ENCODE results near the gene SELP.

The SELP gene

DNA sequence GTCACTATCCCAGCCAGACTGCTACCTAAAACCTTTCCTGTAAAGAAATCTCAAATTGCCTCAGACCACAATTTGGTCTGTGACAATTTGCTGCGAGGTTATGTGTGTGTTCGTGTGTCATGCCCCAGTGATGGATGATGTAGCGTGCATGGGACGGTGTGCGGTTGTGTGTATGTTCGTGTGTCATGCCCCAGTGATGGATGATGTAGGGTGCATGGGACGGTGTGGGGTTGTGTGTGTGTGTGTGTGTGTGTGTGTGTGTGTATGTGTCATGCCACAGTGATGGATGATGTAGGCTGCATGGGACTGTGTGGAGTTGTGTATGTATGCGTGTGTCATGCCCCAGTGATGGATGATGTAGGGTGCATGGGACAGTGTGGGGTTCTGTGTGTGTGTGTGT lies 9.4 kb downstream of the SELP start:
- DNase-seq (ENCODE audit: low spot score) = no peak

DNA sequence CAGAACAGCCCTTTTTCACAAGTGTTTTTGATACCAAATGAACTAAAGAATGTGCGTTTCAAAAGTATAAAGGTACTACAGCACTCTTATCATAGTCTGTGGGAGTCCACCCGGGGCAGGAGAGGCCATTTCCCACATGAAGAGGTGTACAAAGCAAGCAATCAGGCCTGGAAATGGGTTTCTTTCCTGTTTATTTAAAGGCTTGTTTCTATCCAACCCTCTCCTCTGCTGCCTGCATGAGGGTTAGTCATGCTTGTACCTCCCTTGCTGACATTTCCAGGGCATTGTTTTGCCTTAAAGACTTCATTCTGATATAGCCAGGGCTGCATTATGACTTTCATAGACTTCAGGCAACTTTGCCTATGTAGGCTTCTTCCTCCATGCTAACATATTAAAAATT lies 11.6 kb downstream of the SELP start:
- DNase-seq (ENCODE audit: low spot score) = no peak

DNA sequence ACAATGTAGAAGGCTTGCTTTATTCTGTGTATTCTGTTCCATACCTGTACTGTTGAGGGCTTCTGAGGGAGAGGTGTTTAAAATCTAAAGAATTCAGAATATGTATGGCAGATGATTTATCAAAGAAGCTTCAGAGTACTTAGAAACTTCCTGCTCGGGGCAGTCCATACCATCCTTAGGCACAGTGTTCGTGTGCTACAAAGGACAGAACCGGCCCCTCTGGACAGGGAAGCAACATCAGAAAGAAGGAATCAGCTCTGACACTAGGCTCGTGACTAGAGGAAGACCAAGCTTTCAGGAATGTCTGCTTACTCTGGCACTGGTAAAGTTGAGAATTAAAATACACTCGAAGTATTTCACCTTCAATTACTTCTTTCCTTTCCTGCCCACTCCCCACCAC lies 14.1 kb downstream of the SELP start:
- no peak for DNase-seq (ENCODE audit: low spot score)

DNA sequence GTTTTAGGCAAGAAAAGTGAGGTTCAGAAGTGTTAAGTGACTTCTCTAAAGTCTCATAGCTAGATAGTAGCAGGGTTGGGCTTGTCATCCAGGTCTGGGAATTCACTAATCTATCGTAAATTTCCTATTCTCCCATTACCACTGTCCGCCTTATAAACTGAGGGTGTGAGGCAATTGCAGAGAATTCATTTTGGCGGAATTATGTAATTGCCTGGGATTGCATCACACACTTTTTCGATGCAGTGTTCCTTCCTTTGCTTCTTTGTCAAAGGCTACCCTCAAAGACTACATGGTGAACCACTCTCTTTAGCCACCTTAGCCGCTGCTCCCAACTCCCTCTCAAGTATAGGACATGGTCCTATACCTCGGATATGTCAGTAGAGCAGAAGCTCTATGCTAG lies 19.1 kb downstream of the SELP start:
- no peak for DNase-seq (ENCODE audit: low spot score)

DNA sequence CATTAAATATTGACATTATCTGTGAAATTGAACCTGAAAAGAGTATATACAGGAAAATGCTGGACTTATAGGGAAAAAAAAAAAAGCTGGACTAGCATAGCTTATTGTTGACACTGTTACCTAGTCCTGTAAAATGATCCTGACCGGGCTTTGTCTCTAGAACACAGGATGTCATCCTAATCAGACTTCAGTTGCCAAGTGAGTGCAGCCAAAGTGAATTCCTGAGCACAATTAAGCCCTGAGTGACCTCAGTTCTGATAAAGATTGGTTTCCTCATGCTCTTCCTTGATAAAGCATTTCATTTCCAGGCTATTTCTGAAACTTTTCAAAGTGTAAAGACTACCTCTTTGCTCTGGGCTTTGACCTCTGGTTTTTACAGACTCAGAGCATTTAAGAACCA lies 19.8 kb downstream of the SELP start:
- no peak for DNase-seq (ENCODE audit: low spot score)

- no peak for DNase-seq (ENCODE audit: low spot score)
These were observed 21.7 kb downstream of the SELP start for GRCh38 chr1:169608226-169608625.

DNA sequence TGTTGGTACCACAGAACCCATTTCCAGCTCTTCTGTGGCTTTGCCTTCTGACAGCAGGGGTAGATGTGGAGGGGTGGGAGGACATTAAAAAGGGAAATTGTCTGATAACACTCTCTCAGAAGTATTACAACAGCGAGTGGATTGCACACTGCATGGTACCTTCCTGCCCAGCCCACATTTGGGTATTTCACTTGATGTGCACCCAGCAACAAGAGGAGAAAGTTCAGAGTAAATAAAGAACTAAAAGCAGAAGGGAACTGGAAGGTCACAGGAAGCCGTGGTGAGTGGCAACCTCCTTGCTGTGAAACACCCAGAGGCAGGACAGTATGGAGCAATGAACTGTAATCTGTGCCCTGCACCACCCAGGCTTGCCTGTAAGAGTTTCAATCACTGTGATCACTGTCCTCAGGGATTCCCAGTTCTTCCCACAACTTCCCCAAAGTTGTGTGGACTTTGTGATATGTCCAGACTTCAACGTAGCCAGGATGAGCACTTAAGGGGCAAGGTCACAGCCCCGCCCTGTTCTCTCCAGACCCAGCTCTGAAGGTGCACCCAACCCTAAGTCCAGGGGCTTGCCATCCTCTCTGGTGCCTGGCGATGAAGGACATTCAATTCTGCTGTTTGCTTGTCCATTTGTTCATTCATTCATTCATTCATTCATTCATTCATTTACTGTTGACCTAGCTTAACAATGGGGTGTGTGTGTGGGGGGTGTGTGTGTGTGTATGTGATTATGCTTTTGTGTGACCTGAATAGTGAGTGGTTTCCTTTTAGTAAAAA lies 25.0 kb downstream of the SELP start:
- no peak for DNase-seq (ENCODE audit: low spot score)

DNA sequence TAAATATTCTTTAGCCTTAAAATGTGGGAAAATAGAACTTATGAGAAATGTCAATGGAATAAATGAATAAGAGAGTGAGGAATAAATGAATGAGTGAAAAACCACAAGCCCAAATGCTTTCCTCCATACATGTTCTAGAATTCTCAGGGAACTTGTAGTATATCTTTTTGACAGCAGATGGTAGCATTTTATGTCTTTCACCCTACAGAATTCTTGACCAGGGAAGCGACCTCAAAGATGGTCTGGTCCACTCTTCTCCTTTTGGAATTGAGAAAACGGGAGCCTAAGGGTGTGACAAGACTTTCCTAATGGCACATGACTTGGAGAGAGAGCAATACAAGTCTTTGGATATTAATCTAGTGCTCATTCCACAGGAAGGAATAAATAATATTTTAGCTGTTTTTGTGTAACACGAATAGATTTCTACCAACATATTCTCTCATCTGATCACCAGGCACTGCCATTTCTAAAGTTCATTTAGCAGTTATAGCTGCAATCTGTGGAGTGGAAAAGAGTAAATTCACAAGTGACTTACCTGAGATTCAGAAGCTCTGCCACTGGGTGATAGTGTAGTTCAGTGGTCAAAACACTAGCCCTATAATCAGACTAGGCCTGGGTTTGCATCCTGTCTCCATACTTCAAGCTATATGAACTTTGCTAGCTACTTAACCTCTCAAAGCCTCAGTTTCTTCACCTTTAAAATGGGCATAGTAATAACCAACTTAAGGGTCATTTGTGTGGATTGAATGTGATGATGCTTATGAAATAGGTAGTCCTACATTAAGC lies 28.6 kb downstream of the SELP start:
- DNase-seq (ENCODE audit: low spot score) = peak; percentile 28

DNA sequence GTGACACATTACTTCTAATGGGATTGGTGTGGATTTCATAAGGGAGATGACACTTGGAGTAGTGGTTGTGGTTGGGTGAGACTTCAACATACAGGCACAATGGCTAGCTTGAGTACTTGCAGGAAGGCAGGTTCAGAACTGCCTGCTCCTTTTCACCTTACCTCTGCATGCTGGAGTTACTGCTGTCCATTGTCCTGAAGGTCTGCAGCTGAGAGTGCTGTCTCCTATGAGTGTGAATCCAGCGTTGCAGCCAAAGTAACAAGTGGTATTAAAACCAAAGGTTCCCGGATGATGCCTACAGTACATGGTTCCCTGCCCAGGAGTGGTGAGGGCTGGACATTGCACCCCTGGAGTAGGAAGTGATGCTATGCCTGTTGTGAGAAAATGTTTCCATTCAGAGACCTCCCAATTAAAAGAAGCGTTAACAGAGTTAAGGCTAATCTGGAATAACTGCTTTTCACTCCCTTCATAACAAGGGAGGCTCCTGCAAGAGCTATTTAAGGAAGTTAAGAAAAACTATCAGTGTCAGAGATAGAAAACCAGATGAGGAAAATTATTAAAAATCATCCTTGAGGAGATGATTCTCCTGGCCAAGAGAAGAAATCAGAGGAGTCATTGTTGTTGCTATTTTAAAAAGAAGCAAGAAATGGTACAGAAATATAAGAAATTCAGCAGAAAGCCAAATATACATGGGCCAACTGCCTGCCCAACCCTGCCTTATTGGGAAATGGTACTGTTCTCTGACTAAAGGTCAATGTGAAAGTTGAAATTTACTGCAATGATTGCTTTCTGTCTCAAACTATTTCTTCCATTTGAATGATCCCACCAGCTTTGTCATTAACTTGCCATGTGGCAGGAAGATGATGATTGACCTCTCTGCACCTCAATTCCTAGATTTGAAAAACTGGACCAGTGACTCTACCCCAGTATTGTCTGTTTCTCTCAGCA lies 33.9 kb downstream of the SELP start:
- DNase-seq (ENCODE audit: low spot score) = peak; percentile 37

DNA sequence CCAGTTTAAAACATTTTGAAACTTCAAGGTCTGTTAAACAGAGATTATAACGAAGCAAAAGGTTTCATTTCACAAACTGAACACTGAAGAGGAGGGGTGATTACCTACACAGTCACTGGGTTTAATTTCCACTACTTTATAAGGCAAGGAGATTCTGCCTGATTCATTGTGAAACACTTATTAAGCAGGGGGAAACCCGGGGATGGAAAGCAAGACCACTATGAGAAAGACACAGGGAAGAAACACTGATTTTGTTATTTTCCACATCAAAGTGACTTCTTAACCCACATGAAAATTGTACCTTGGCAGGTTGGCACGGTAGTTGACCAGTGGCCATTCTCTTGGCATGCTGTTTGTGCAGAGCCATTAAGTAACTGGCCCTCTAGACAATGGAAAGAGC lies 35.5 kb downstream of the SELP start:
- DNase-seq (ENCODE audit: low spot score) = no peak

- no peak for DNase-seq (ENCODE audit: low spot score)
These were observed 39.0 kb downstream of the SELP start for GRCh38 chr1:169590932-169591331.

DNA sequence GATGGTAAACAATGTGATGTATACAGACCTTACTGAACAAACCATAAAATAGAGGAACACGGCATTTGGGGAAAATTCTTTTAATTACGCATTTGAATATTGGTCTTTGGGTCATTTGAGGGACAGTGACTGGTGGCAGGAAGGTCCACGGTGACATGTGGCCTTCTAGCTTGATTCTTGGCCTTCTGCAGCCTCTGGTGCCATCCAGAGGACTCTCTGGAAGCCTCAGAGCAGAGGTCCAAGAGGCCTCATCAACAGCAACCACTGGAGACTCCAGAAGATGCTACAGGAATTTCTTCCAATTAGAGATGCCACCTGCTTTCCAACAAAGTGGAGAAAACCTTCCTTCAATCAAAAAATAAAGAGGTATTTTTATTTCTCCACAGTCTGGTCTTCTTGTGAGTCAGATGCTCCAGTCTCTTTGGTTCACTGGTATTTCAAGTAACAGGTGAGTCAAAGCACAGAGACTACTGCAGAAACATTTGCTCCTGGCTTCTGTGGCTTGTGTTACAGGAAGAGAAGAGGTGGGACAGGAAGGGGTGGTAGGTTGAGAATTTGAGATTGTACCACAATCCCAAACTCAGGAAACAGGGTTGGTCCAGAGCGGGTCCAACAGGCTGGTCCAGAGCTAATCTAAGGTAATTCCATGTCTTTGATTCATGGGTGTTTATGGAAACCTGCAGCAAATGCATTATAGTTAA lies 41.0 kb downstream of the SELP start:
- DNase-seq (ENCODE audit: low spot score) = no peak

- no peak for DNase-seq (ENCODE audit: low spot score)
These were observed 41.8 kb downstream of the SELP start for GRCh38 chr1:169588112-169588511.

- peak; percentile 61 for DNase-seq (ENCODE audit: low spot score)
These were observed 43.3 kb downstream of the SELP start, which contains the start of gene F5 for GRCh38 chr1:169586395-169587255. F5 (minus strand) TSS chr1:169586481; CDS start chr1:169586386, 95 bp downstream.

- no peak for DNase-seq (ENCODE audit: low spot score)
These were observed 43.9 kb downstream of the SELP start for GRCh38 chr1:169586067-169586394.

- DNase-seq (ENCODE audit: low spot score) = no peak
These were observed 44.7 kb downstream of the SELP start for GRCh38 chr1:169585181-169585580.

DNA sequence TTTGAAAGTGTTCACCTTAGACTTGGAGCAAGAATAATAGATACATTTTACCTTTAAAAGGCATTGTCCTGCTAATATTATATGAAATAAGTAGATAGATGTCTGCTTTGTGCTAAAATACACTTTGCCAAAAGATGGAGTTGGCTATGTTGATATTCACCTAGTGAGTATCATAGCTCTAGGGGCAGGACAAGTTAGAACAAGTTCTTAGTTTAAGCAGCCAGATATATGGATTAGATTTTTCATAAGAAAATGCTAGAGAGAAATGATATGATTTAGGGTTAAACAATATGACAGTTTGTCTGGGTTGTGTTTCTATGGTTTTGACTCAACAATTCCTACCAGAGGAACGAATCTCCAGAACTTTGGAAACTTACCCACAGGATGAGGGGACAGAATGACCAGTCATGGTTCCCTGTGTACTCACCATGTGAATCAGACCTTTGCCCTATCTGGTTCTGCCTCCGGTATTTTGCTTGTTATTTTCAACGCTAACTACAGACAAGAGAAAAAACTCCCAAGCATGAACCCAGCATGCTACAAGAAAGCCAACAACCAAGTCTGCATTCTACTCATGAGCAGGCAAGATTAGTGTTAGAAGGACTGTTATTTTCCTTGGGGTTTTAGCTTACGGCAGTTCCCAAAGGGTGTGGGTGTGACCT lies 45.3 kb downstream of the SELP start:
- DNase-seq (ENCODE audit: low spot score) = no peak

DNA sequence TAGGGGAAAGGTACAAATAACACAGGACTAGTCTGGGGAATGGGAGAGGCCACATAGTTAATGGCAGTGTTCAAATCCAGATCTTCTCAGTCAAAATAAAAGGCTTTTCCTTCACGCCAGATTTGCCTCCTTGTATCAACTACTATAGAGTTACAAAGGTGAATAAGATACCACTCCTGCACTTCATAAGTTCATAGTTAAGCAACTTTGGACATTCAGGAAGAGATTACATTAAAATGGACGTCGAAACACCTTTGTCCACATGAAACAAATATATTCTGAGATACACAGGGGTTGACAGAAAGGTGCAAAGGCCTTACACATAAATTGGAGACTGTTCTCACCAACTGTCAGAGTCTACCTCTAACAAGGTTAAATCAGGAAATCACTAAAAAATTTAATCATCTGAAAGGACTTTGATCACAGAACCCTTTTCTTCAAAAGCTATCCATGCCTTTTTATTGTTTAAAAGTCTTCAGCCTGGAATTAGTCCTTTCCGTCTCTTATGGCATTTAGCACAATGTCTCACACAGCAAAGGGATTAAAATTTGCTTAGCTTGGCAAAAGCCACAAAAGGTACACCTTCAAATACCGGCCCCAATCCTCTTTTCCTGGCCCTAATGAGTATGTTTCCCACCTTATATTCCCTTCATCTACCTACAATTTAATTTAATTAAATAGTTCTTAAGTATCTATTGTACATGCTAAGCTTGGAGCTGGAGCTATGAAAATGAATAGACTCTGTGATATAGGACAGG lies 51.8 kb downstream of the SELP start:
- no peak for DNase-seq (ENCODE audit: low spot score)

DNA sequence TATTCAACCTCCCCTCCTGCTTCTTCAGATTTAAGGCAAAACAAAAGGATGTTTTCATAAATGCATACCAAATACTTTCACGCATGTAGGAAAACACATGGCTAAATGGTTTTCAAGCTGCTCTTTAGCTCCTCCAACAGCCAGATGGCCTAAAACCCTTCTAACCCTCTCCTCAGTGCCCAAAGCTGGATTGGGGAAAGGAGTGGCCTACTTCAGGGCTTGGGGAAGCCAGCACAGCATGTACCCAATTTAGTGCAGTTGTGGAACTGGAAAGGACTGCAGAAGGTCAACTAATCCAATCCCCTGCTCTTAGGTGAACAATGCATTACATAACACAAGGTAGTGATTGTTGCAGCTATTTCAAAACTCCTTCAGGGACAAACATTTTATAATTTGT lies 53.0 kb downstream of the SELP start:
- DNase-seq (ENCODE audit: low spot score) = no peak
